Stimulated activated CD4-positive, alpha-beta T cell treated with anti-CD3 and anti-CD28 coated beads, Interleukin-15, amount 100 ng/mL, for 1 hour (primary cell): Measurements from ENCODE around the gene FMC1.

Experiments used
- DNase-seq, 2 donors: peaks; one replicate each; pipeline ENCODE4 v3.0.0-alpha.2; 2020; ENCODE audit warnings: low read depth in 1 of 2, low spot score in 1 of 2

FMC1 gene

GRCh38 chr7:139370943-139371313 lies 29.8 kb downstream of the FMC1 start:
- DNase-seq: no peak

DNA sequence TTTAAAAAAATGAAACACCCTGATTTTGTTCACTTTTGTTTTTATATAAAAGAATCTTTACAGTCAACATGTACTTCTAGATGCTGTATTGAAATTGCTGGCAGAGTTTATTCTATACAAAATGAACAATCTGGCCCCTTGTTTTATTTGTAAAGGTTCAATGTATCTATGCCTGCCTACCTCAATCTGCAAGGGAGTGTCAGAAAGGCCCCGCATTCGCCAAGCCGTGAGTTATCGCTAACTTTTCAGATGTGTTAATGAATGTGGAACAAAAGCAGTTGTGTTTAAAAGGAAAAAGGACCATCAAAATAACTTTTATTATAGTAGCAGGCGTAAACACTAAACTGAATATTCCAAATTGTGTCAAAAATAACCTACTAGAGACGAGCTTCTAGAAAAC lies 33.1 kb downstream of the FMC1 start:
- no peak for DNase-seq

GRCh38 chr7:139382439-139382838 lies 41.3 kb downstream of the FMC1 start:
- DNase-seq: no peak

- DNase-seq: no peak
These were observed 43.5 kb downstream of the FMC1 start for GRCh38 chr7:139384611-139385010.

DNA sequence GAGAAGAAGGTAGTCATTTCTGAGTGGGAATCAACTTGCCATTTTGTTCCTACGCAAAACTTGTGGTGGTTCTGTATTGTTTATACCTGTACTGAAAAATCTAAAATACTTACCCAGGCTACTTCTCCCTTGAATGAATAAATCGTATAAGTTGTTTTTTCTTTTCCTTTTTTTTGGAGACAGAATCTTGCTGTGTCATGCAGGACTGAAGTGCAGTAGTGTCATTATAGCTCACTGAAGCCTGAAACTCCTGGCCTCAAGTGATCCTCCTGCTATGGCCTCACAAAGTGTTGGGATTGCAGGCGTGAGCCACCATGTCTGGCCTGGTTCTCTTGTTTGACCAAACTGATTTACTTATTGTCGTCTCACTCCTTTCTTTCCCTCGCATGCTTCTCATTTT lies 46.5 kb downstream of the FMC1 start:
- DNase-seq: no peak

DNA sequence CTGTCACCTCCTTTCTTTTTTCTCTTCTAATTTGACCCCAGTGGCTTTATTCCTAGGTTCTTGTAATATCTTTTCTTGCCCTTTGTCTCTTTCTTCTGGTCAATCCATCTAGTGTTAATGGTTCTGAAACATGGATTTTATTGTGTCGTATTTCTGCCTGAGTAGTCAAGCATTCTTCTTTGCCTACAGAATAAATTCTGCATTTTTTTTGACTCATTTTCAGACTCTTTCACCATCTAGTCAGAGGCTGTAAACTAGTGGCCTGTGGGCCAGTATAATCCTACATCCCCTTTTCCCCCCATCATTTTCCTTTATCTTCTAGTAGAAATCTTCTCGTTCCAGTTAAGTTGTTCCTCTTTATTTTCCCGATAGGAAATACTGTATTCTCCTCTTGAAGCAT lies 48.0 kb downstream of the FMC1 start:
- no peak for DNase-seq

GRCh38 chr7:139389774-139390173 lies 48.6 kb downstream of the FMC1 start:
- no peak for DNase-seq

GRCh38 chr7:139393621-139394211 lies 52.6 kb downstream of the FMC1 start:
- no peak for DNase-seq

DNA sequence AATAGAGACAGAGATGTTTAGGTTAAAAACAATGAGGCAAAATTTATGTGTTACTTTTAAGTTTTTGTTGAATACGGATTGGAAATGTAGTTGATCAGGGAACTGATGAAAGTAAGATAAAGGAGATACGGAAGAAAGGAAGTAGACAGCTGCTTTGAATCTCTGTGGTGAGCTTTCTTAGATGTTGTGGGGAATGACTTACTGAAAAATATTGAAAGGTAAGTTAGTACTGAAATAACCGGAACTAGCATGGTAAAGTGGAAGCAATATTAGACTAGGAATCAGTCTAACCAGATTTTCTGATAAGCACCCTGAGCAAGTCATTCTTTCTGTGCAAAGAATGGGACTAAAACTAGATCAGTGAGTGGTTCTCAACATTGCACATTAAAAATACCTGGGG lies 53.4 kb downstream of the FMC1 start:
- no peak for DNase-seq
